ENCODE results near the gene CACNA1G.

DNA sequence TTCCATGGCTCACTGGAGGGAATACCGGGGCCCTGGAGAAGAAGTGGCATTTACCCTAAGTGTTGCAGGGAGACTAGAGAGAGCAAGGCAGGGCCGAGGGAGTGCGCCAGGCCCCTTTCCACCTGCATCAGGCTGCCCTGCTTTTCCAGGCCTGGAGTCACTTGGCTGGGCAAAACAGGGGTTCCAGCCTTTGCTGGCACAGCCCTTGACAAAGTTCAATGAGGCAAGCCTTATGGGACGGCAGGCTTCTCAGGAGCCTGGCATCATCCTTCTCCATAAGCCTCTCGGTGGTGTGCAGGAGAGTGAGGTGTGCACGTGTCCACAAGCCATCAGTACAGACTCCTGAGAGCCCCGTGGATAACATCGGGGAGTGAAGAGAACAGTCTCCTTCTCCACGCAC lies 27.1 kb downstream of the CACNA1G start:
- TF ChIP-seq, protein P1, sequence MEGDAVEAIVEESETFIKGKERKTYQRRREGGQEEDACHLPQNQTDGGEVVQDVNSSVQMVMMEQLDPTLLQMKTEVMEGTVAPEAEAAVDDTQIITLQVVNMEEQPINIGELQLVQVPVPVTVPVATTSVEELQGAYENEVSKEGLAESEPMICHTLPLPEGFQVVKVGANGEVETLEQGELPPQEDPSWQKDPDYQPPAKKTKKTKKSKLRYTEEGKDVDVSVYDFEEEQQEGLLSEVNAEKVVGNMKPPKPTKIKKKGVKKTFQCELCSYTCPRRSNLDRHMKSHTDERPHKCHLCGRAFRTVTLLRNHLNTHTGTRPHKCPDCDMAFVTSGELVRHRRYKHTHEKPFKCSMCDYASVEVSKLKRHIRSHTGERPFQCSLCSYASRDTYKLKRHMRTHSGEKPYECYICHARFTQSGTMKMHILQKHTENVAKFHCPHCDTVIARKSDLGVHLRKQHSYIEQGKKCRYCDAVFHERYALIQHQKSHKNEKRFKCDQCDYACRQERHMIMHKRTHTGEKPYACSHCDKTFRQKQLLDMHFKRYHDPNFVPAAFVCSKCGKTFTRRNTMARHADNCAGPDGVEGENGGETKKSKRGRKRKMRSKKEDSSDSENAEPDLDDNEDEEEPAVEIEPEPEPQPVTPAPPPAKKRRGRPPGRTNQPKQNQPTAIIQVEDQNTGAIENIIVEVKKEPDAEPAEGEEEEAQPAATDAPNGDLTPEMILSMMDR (IDR thresholded peaks at IDR 0.05) = no peak
- no peak for TF ChIP-seq POLR2A (IDR thresholded peaks at IDR 0.05)

Data from breast epithelium (tissue), 3 donors.